IMR-90 (cell line): ENCODE results near the gene THRAP3. TPM values are rescaled to one million over a fixed set of nuclear protein-coding genes. Genes with fewer than 3 reads are reported as not detected.

Source experiments
- ATAC-seq: fragments of 200-7000 bp; cut with Tn5 transposase; 2 replicates; pipeline ENCODE4 v1.9.1; 2020; ENCODE audit warnings: low read depth, mild to moderate bottlenecking, moderate library complexity
- BruUV-seq: library from RNA; stranded (reverse); fragments of 400-500 nt; replicated peaks from 2 replicates; lab custom pipeline; 2021; lab: Mats Ljungman, UMichigan
- CTCF ChIA-PET: fragments of 300-600 bp; formaldehyde crosslinking; extraction: SDS; loops from one replicate; lab custom pipeline; 2021; ENCODE audit warnings: antibody characterized with exemption; lab: Yijun Ruan, JAX
- POLR2A ChIA-PET: fragments of 300-600 bp; sonication (Branson Sonifier 250); formaldehyde crosslinking; loops from one replicate; lab custom pipeline; 2022; ENCODE audit warnings: antibody characterized with exemption; ENCODE audit not compliant: unreplicated experiment; lab: Charles Lee
- DNase-seq: peaks from one replicate; pipeline ENCODE4 v3.0.0; 2013
- H2AFZ ChIP-seq: replicated peaks from 2 replicates; pipeline ENCODE3; 2013; ENCODE audit warnings: low read length, mild to moderate bottlenecking; ENCODE audit not compliant: poor library complexity
- H2AK5ac ChIP-seq: 2 replicates; pipeline ENCODE4 v1.6.1; 2013; ENCODE audit warnings: low read depth, low read length, inconsistent platforms
- H2AK9ac ChIP-seq: replicated peaks from 2 replicates; pipeline ENCODE3; 2013; ENCODE audit warnings: mild to moderate bottlenecking, low read depth, low read length, moderate library complexity; ENCODE audit not compliant: poor library complexity
- H2BK120ac ChIP-seq: 2 replicates; pipeline ENCODE4 v1.6.1; 2013; ENCODE audit warnings: low read depth, low read length, inconsistent platforms
- H2BK15ac ChIP-seq: 3 replicates; pipeline ENCODE4 v1.6.1; 2013; ENCODE audit warnings: low read depth, low read length, inconsistent platforms
- H2BK20ac ChIP-seq: 2 replicates; pipeline ENCODE4 v1.6.1; 2013; ENCODE audit warnings: low read depth, mild to moderate bottlenecking, inconsistent platforms, low read length, moderate library complexity
- H2BK5ac ChIP-seq: 2 replicates; pipeline ENCODE4 v1.6.1; 2013; ENCODE audit warnings: mild to moderate bottlenecking, low read depth, low read length, inconsistent platforms; ENCODE audit not compliant: poor library complexity, severe bottlenecking
- H3K14ac ChIP-seq: replicated peaks from 2 replicates; pipeline ENCODE4 v1.6.1; 2013; ENCODE audit warnings: low read depth, low read length, inconsistent platforms
- H3K18ac ChIP-seq: 2 replicates; pipeline ENCODE4 v1.6.1; 2013; ENCODE audit warnings: low read depth, low read length, control low read depth
- H3K23ac ChIP-seq: 2 replicates; pipeline ENCODE4 v1.6.1; 2013; ENCODE audit warnings: low read depth, low read length, inconsistent platforms
- H3K27ac ChIP-seq: 2 replicates; pipeline ENCODE4 v1.5.1; 2013; ENCODE audit warnings: mild to moderate bottlenecking, control low read depth, low read length; ENCODE audit not compliant: insufficient read depth
- H3K27me3 ChIP-seq: 2 replicates; pipeline ENCODE4 v1.6.1; 2013; ENCODE audit warnings: low read length; ENCODE audit not compliant: control insufficient read depth, insufficient read depth
- H3K36me3 ChIP-seq: 2 replicates; pipeline ENCODE4 v1.6.1; 2013; ENCODE audit warnings: low read length, mixed read lengths; ENCODE audit not compliant: control insufficient read depth, insufficient read depth
- H3K4ac ChIP-seq: 2 replicates; pipeline ENCODE4 v1.6.1; 2013; ENCODE audit warnings: low read depth, low read length, inconsistent platforms
- H3K4me1 ChIP-seq: 2 replicates; pipeline ENCODE4 v1.6.1; 2013; ENCODE audit warnings: low read length, mixed read lengths; ENCODE audit not compliant: control insufficient read depth, insufficient read depth
- H3K4me2 ChIP-seq: 2 replicates; pipeline ENCODE4 v1.6.1; 2013; ENCODE audit warnings: low read depth, mild to moderate bottlenecking, control low read depth, low read length, moderate library complexity
- H3K4me3 ChIP-seq: 2 replicates; pipeline ENCODE4 v1.5.1; 2013; ENCODE audit warnings: low read depth, mild to moderate bottlenecking, control low read depth, low read length, moderate library complexity; ENCODE audit not compliant: insufficient read depth
- H3K56ac ChIP-seq: 2 replicates; pipeline ENCODE4 v1.6.1; 2013; ENCODE audit warnings: low read length, inconsistent platforms; ENCODE audit not compliant: insufficient read depth; ENCODE audit errors: extremely low read depth
- H3K79me1 ChIP-seq, 2 experiments: 2 replicates each; pipeline ENCODE4 v1.6.1; 2013; ENCODE audit warnings: low read length in 2 of 2, inconsistent platforms in 1 of 2, low read depth in 1 of 2
- H3K9ac ChIP-seq: 2 replicates; pipeline ENCODE4 v1.6.1; 2013; ENCODE audit warnings: low read depth, low read length, control low read depth
- H3K9me1 ChIP-seq: 2 replicates; pipeline ENCODE4 v1.6.1; 2013; ENCODE audit warnings: low read length, inconsistent platforms; ENCODE audit not compliant: insufficient read depth
- H3K9me3 ChIP-seq: 2 replicates; pipeline ENCODE4 v1.6.1; 2013; ENCODE audit warnings: low read length; ENCODE audit not compliant: control insufficient read depth, insufficient read depth
- H4K20me1 ChIP-seq: 2 replicates; pipeline ENCODE4 v1.6.1; 2013; ENCODE audit warnings: low read length, inconsistent platforms; ENCODE audit not compliant: insufficient read depth
- H4K5ac ChIP-seq: 2 replicates; pipeline ENCODE4 v1.6.1; 2013; ENCODE audit warnings: mild to moderate bottlenecking, low read depth, low read length, control low read depth
- H4K8ac ChIP-seq, 2 experiments: 2 replicates each; pipeline ENCODE4 v1.6.1; 2013; ENCODE audit warnings: low read depth in 2 of 2, low read length in 2 of 2, control low read depth in 1 of 2, inconsistent platforms in 1 of 2
- H4K91ac ChIP-seq: 2 replicates; pipeline ENCODE4 v1.6.1; 2013; ENCODE audit warnings: low read depth, low read length, inconsistent platforms; ENCODE audit not compliant: insufficient read depth
- BHLHE40 ChIP-seq: fragments of 150-350 bp; IDR thresholded peaks from 2 replicates; pipeline ENCODE4 v1.6.1; 2016; ENCODE audit warnings: mild to moderate bottlenecking, low read depth, low read length
- CEBPB ChIP-seq: IDR thresholded peaks from 2 replicates; pipeline ENCODE4 v1.6.1; 2012; ENCODE audit warnings: low read depth, low read length, improper control_type of control experiment
- CHD1 ChIP-seq: IDR thresholded peaks from 2 replicates; pipeline ENCODE4 v1.6.1; 2012; ENCODE audit warnings: low read depth, low read length, improper control_type of control experiment
- ELK1 ChIP-seq: fragments of 150-350 bp; IDR thresholded peaks from 2 replicates; pipeline ENCODE4 v1.6.1; 2016; ENCODE audit warnings: low read depth, mild to moderate bottlenecking, low read length, moderate library complexity, borderline replicate concordance
- FOS ChIP-seq: fragments of 150-350 bp; IDR thresholded peaks from 2 replicates; pipeline ENCODE4 v1.6.1; 2016; ENCODE audit warnings: low read depth, low read length
- MAFK ChIP-seq: IDR thresholded peaks from 2 replicates; pipeline ENCODE4 v1.6.1; 2012; ENCODE audit warnings: low read depth, low read length, improper control_type of control experiment
- MAZ ChIP-seq: IDR thresholded peaks from 2 replicates; pipeline ENCODE4 v1.6.1; 2012; ENCODE audit warnings: low read depth, mild to moderate bottlenecking, low read length, improper control_type of control experiment, moderate library complexity, borderline replicate concordance
- MXI1 ChIP-seq: IDR thresholded peaks from 2 replicates; pipeline ENCODE4 v1.6.1; 2012; ENCODE audit warnings: low read depth, mild to moderate bottlenecking, low read length, moderate library complexity, borderline replicate concordance
- NFE2L2 ChIP-seq: fragments of 150-350 bp; IDR thresholded peaks from 2 replicates; pipeline ENCODE4 v1.6.1; 2016; ENCODE audit warnings: low read depth, mild to moderate bottlenecking, low read length
- POLR2A ChIP-seq: IDR thresholded peaks from 2 replicates; pipeline ENCODE4 v1.6.1; 2012; ENCODE audit warnings: mild to moderate bottlenecking, low read depth, low read length
- RAD21 ChIP-seq: IDR thresholded peaks from 2 replicates; pipeline ENCODE4 v1.6.1; 2012; ENCODE audit warnings: low read length, improper control_type of control experiment
- RCOR1 ChIP-seq: IDR thresholded peaks from 2 replicates; pipeline ENCODE4 v1.6.1; 2012; ENCODE audit warnings: mild to moderate bottlenecking, low read length, improper control_type of control experiment; ENCODE audit not compliant: insufficient replicate concordance
- RFX5 ChIP-seq: IDR thresholded peaks from 2 replicates; pipeline ENCODE4 v1.8.0; 2012; ENCODE audit warnings: low read depth, mild to moderate bottlenecking, low read length, moderate library complexity
- SMC3 ChIP-seq: fragments of 150-350 bp; IDR thresholded peaks from 2 replicates; pipeline ENCODE4 v1.6.1; 2016; ENCODE audit warnings: low read depth, mild to moderate bottlenecking, antibody characterized with exemption, low read length, moderate library complexity
- USF2 ChIP-seq: fragments of 150-350 bp; IDR thresholded peaks from 2 replicates; pipeline ENCODE4 v1.6.1; 2017; ENCODE audit warnings: mild to moderate bottlenecking, antibody characterized with exemption, low read length, low read depth
- WGBS, 2 experiments: methylation state at CpG; one replicate each; pipeline versions ENCODE4 v1.1.5 to v1.1.7; 2013; ENCODE audit warnings: missing lambda C conversion rate in 2 of 2; ENCODE audit not compliant: insufficient read length in 1 of 2; ENCODE audit errors: extremely low coverage in 2 of 2; 5-methylcytosine and 5-hydroxymethylcytosine counted together
- dilution Hi-C: fragments of 300-500 bp; cut with HindIII; formaldehyde crosslinking; loops from one replicate; pipeline ENCODE4 v1.14.3; 2018; ENCODE audit warnings: low sequenced_read_pairs; ENCODE audit not compliant: unreplicated experiment
- in situ Hi-C: fragments of 300-500 bp; cut with MboI; formaldehyde crosslinking; loops from 3 replicates; pipeline ENCODE4 v1.14.3; 2019; ENCODE audit warnings: low sequenced_read_pairs, inconsistent platforms, mixed read lengths
- intact Hi-C: fragments of 100-400 bp; cut with micrococcal nuclease; formaldehyde crosslinking; loops from 2 replicates; pipeline ENCODE4 v1.10.0; 2022
- polyA plus RNA-seq, 3 experiments: library from polyadenylated mRNA; depleted of rRNA; stranded (reverse); fragments of >200 nt; gene quantifications; 2 replicates each; pipeline ENCODE4 v1.2.3, GENCODE V29; 2012; ENCODE audit warnings: low replicate concordance in 1 of 3
- total RNA-seq: library from RNA; depleted of rRNA; stranded (reverse); fragments of >200 nt; gene quantifications from 2 replicates; pipeline ENCODE4 v1.2.3, GENCODE V29; 2012
- TF ChIP-seq, protein P1 (sequence below): conservative IDR thresholded peaks from 2 replicates; pipeline ENCODE4 v1.5.1; 2012; ENCODE audit warnings: mild to moderate bottlenecking, low read depth, low read length, improper control_type of control experiment

The THRAP3 gene
- total and polyA plus RNA-seq, 2 of the 4 experiments (the other 2 are of a cell fraction), result 60.6 to 66.5 TPM

DNA sequence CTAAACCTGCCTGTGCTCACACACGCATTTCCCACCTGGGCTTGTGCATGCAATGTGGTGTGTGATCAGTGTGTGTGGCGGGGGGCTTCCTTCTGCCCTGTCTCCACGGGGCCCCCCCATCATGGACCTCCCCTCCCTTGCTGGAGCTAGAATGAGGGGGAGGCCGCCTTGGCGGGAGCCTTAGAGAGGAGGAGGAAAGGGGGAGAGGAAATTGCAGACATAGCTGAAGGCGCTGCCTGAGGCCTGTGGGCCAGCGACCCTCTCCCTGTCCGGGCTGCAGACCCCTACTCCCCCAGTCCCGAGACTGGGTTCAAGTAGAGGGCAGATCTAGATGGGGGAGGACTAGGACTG is 100.1 kb downstream of the THRAP3 start:
- in situ Hi-C loops (no loop called here), dilution Hi-C loops (no loop called here), intact Hi-C loops (loop anchor here (5.0 kb wide), 2 partner anchors 43 to 63 kb away; partner anchors contain the start of gene STK40)
- peak overlapping the region; percentile 57; the same call in 1 of the 2 replicates for H4K5ac ChIP-seq
- ChIA-PET CTCF (interaction anchor here (1.1 to 1.2 kb wide), 3 partner anchors 26 to 63 kb away, joined by 3 to 4 read pairs (median 3); no protein-coding TSS in a partner anchor), POLR2A (interaction anchor here (2.3 kb wide), 1 partner anchor 62 kb away, joined by 6 read pairs; no protein-coding TSS in a partner anchor)
- peak overlapping the region; percentile 93 for H2AK9ac ChIP-seq
- H3K27ac ChIP-seq, result peak overlapping the region; percentile 94
- H3K14ac ChIP-seq, result peak overlapping the region; percentile 88
- no peak overlapping the region for H3K18ac ChIP-seq
- no peak for DNase-seq
- H2AFZ ChIP-seq, result peak overlapping the region; percentile 84
- H2BK15ac ChIP-seq, result peak overlapping the region; percentile 79; the same call in 1 of the 3 replicates
- WGBS, 2 experiments, result no CpG with 5 or more reads among the region's 9 CpGs
- H3K23ac ChIP-seq, result peak overlapping the region; percentile 47; the same call in 1 of the 2 replicates
- no peaks in the 10 kb centered on the region for H3K9me3 ChIP-seq
- H3K4me3 ChIP-seq, result no peak overlapping the region
- peak overlapping the region; percentile 62 to 81; a peak in 2 of 4 replicates for H4K8ac ChIP-seq
- H3K56ac ChIP-seq, result no peak overlapping the region; the same call in 1 of the 2 replicates
- no peak for ATAC-seq
- peaks cover 0 to 69% of the 10 kb centered on the region in 2 experiments for H3K79me1 ChIP-seq
- no peak for TF ChIP-seq FOS
- TF ChIP-seq USF2, result no peak
- TF ChIP-seq SMC3, result no peak
- TF ChIP-seq POLR2A, result no peak
- no peak for TF ChIP-seq CHD1
- TF ChIP-seq MXI1, result no peak
- no peak for TF ChIP-seq MAFK
- no peak for TF ChIP-seq RFX5
- TF ChIP-seq CEBPB, result no peak
- no peak for TF ChIP-seq NFE2L2
- no peak for TF ChIP-seq ELK1
- no peak for TF ChIP-seq RCOR1
- no peak for TF ChIP-seq BHLHE40
- TF ChIP-seq RAD21, result no peak
- TF ChIP-seq, protein P1, sequence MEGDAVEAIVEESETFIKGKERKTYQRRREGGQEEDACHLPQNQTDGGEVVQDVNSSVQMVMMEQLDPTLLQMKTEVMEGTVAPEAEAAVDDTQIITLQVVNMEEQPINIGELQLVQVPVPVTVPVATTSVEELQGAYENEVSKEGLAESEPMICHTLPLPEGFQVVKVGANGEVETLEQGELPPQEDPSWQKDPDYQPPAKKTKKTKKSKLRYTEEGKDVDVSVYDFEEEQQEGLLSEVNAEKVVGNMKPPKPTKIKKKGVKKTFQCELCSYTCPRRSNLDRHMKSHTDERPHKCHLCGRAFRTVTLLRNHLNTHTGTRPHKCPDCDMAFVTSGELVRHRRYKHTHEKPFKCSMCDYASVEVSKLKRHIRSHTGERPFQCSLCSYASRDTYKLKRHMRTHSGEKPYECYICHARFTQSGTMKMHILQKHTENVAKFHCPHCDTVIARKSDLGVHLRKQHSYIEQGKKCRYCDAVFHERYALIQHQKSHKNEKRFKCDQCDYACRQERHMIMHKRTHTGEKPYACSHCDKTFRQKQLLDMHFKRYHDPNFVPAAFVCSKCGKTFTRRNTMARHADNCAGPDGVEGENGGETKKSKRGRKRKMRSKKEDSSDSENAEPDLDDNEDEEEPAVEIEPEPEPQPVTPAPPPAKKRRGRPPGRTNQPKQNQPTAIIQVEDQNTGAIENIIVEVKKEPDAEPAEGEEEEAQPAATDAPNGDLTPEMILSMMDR, result no peak
- TF ChIP-seq MAZ, result no peak
- H2BK20ac ChIP-seq, result no peak overlapping the region
- H3K4me2 ChIP-seq, result peak overlapping the region; percentile 66; the same call in 1 of the 2 replicates
- no peaks in the 10 kb centered on the region for H3K27me3 ChIP-seq
- H3K9me1 ChIP-seq, result peaks cover 27% of the 10 kb centered on the region
- H3K4me1 ChIP-seq, result peaks cover 30% of the 10 kb centered on the region
- H2BK5ac ChIP-seq, result peak overlapping the region; percentile 65
- no TSS peak for BruUV-seq
- peaks cover 8% of the 10 kb centered on the region; the same call in 1 of the 2 replicates for H3K36me3 ChIP-seq
- H4K20me1 ChIP-seq, result peaks cover 7% of the 10 kb centered on the region
- H4K91ac ChIP-seq, result peak overlapping the region; percentile 43; the same call in 1 of the 2 replicates
- H3K9ac ChIP-seq, result peak overlapping the region; percentile 53; the same call in 1 of the 2 replicates
- H2BK120ac ChIP-seq, result peak overlapping the region; percentile 73; the same call in 1 of the 2 replicates
- H3K4ac ChIP-seq, result peak overlapping the region; percentile 92
- H2AK5ac ChIP-seq, result peak overlapping the region; percentile 51; the same call in 1 of the 2 replicates
